Stimulated activated CD4-positive, alpha-beta T cell treated with anti-CD3 and anti-CD28 coated beads, TNF-alpha, amount 100 ng/mL, for 24 hours (primary cell): Measurements from ENCODE around the gene VSTM2A.

Experiments
- DNase-seq, 3 experiments: peaks; one replicate each; pipeline ENCODE4 v3.0.0-alpha.2; 2020; ENCODE audit warnings: low read depth in 3 of 3

VSTM2A gene

DNA sequence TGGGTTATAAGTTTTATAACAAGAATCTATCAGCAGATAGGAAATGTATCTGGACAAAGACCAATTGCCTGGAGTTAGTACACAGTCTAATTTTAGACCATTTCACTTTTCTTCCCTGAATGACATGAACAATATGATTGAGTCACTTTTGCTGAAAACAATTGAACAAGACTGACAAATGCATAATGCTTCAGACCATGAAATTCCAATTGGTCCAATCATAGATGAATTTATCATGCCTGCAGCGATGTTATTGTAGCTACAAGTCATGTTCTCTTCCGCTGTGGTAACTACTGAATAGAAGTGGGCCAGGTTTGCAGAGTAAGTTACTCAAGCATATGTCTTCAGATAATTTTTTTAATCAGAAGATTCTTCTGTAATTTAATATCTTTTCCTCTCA, 73.4 kb downstream of the VSTM2A start:
- DNase-seq: no peak
